Type B pancreatic cell (in vitro differentiated cells): Measurements from ENCODE around the gene ADGRG2. TPM values are rescaled to one million over a fixed set of nuclear protein-coding genes. Genes with fewer than 3 reads are reported as not detected.

ENCODE experiments used
- DNase-seq: peaks from one replicate; pipeline ENCODE4 v3.0.0; 2021; ENCODE audit warnings: mixed read lengths; ENCODE audit not compliant: unreplicated experiment; ENCODE audit errors: extremely low spot score
- H3K27ac Mint-ChIP-seq: 2 replicates; pipeline ENCODE4 v1.8.0; 2021; ENCODE audit warnings: mild to moderate bottlenecking, mixed read lengths
- H3K27me3 Mint-ChIP-seq: 2 replicates; pipeline ENCODE4 v1.8.0; 2021; ENCODE audit warnings: mixed read lengths
- H3K36me3 Mint-ChIP-seq: 2 replicates; pipeline ENCODE4 v1.8.0; 2021; ENCODE audit warnings: mixed read lengths
- H3K4me1 Mint-ChIP-seq: one replicate; pipeline ENCODE4 v1.8.0; 2021; ENCODE audit warnings: mixed read lengths; ENCODE audit not compliant: unreplicated experiment
- H3K4me3 Mint-ChIP-seq: 2 replicates; pipeline ENCODE4 v1.8.0; 2021; ENCODE audit warnings: mild to moderate bottlenecking, mixed read lengths
- H3K9me3 Mint-ChIP-seq: 2 replicates; pipeline ENCODE4 v1.8.0; 2021; ENCODE audit warnings: mixed read lengths
- CTCF ChIP-seq: fragments of 200-600 bp; sonication (generic); conservative IDR thresholded peaks from 2 replicates; pipeline ENCODE4 v1.5.0; 2021; ENCODE audit warnings: antibody characterized with exemption, mild to moderate bottlenecking
- total RNA-seq: library from RNA; stranded (reverse); gene quantifications from 2 replicates; pipeline ENCODE4 v1.2.1, GENCODE V29; 2021; ENCODE audit warnings: low replicate concordance

ADGRG2 gene
- total RNA-seq, 1 donor from 2014 or later: 2.4 TPM

- H3K27me3 Mint-ChIP-seq: no peaks in the 10 kb centered on the region
- H3K27ac Mint-ChIP-seq: no peak overlapping the region
- TF ChIP-seq CTCF: no peak
- no peaks in the 10 kb centered on the region for H3K4me1 Mint-ChIP-seq
- H3K36me3 Mint-ChIP-seq: no peaks in the 10 kb centered on the region
- no peak overlapping the region for H3K4me3 Mint-ChIP-seq
- no peak for DNase-seq
- H3K9me3 Mint-ChIP-seq: no peaks in the 10 kb centered on the region
Measured at GRCh38 chrX:19065535-19065934, 56.7 kb downstream of the ADGRG2 start.

GRCh38 chrX:19064175-19064574 is 58.1 kb downstream of the ADGRG2 start:
- Mint-ChIP-seq H3K4me3 (no peak overlapping the region), H3K27me3 (no peaks in the 10 kb centered on the region), H3K27ac (no peak overlapping the region), H3K36me3 (no peaks in the 10 kb centered on the region), H3K9me3 (no peaks in the 10 kb centered on the region), H3K4me1 (no peaks in the 10 kb centered on the region)
- TF ChIP-seq CTCF: no peak
- no peak for DNase-seq

- H3K4me3 Mint-ChIP-seq: no peak overlapping the region
- H3K27me3 Mint-ChIP-seq: no peaks in the 10 kb centered on the region
- DNase-seq: no peak
- H3K36me3 Mint-ChIP-seq: no peaks in the 10 kb centered on the region
- H3K4me1 Mint-ChIP-seq: no peaks in the 10 kb centered on the region
- H3K27ac Mint-ChIP-seq: no peak overlapping the region
- no peak for TF ChIP-seq CTCF
- no peaks in the 10 kb centered on the region for H3K9me3 Mint-ChIP-seq
Measured at GRCh38 chrX:19063030-19063429, 59.2 kb downstream of the ADGRG2 start.

- no peak for DNase-seq
- peaks cover 3% of the 10 kb centered on the region for H3K9me3 Mint-ChIP-seq
- H3K36me3 Mint-ChIP-seq: no peaks in the 10 kb centered on the region
- no peak overlapping the region for H3K27ac Mint-ChIP-seq
- H3K4me1 Mint-ChIP-seq: no peaks in the 10 kb centered on the region
- no peak overlapping the region for H3K4me3 Mint-ChIP-seq
- TF ChIP-seq CTCF: no peak
- no peaks in the 10 kb centered on the region for H3K27me3 Mint-ChIP-seq
Measured at GRCh38 chrX:19059067-19059466, 63.2 kb downstream of the ADGRG2 start.

- Mint-ChIP-seq H3K9me3 (peaks cover 3% of the 10 kb centered on the region), H3K4me1 (no peaks in the 10 kb centered on the region), H3K36me3 (no peaks in the 10 kb centered on the region), H3K27me3 (no peaks in the 10 kb centered on the region), H3K27ac (no peak overlapping the region), H3K4me3 (no peak overlapping the region)
- DNase-seq: no peak
- TF ChIP-seq CTCF: no peak
Measured at GRCh38 chrX:19057856-19058255, 64.4 kb downstream of the ADGRG2 start.

GRCh38 chrX:19049110-19049509 is 73.2 kb downstream of the ADGRG2 start:
- DNase-seq: no peak
- Mint-ChIP-seq H3K27ac (no peak overlapping the region), H3K4me1 (no peaks in the 10 kb centered on the region), H3K36me3 (no peaks in the 10 kb centered on the region), H3K4me3 (no peak overlapping the region), H3K9me3 (no peaks in the 10 kb centered on the region), H3K27me3 (no peaks in the 10 kb centered on the region)
- TF ChIP-seq CTCF: no peak
